HG02981 (cell line): ENCODE results near the gene THBS4.

Source experiments
- ATAC-seq: cut with Tn5 transposase; IDR thresholded peaks from one replicate; pipeline ENCODE4 v1.9.1; 2021; ENCODE audit warnings: mild to moderate bottlenecking, moderate library complexity; ENCODE audit not compliant: unreplicated experiment

The THBS4 gene

GRCh38 chr5:80034962-80035821, at the start of gene THBS4:
Gene THBS4, plus strand, starts transcription at chr5:80035348. Its CDS starts 190 bp downstream, at chr5:80035538.
- ATAC-seq, result no peak

DNA sequence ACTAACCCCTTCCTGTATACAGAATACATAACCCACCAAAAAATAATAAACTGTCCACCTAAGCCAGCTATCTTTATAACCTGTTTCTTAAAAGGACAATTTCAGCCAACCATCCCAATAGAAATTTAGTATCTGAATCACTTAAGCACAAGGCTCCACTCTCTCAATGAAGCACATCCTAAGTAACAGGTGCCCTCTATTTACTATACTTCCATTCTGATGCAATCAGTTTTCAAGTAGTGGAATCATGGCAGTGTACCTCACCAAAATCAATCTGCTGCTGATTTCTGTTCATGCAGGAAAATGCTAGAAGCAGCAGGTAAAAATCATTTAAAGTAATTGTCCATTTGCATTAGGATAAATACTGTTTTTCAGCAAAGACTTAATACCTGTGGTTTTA, 48.9 kb upstream of the THBS4 start:
- no peak for ATAC-seq

GRCh38 chr5:79990205-79990597, 44.9 kb upstream of the THBS4 start:
- ATAC-seq, result peak; percentile 49

- ATAC-seq, result peak; percentile 80
These were observed 44.3 kb upstream of the THBS4 start, which contains the start of gene MTX3 for GRCh38 chr5:79990598-79991507. Gene MTX3, minus strand, starts transcription at chr5:79991262. Its CDS starts 24 bp downstream, at chr5:79991238.

DNA sequence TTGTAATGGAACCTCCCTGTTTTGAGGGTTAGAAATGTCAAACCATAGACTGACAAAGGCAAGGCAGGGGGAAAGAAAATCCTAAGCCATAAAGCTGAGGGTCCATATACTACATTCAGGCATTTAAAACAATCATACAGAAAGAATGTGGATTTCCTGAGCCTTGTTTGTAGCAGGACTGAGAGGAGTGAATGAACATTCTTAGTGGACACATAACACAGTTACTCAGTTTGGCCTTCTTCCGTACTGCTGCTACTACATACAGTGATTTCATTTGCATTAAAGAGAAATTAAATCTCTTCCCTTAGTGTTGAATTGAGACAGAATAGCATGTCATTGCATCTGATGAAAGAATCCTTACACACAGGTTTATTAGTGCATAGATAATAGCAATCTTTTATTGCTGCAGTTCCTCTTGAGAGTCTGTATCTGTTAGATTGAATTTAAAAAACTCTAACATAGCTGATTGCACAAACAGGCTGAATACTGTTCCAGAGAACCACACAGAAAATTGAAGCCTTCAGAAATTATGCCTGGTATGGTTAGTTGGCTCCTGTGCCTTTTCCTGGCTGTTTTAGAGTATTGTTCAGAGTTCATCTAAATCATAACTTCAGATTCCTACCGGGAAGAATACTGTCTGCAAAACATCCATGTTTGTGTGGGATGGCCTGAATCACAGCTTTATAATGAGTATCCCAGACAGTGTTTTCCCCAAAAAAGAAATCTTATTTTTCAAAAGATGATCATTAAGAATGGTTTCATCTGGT, 42.1 kb upstream of the THBS4 start:
- no peak for ATAC-seq

- no peak for ATAC-seq
These were observed 35.4 kb upstream of the THBS4 start for GRCh38 chr5:79999722-80000121.

DNA sequence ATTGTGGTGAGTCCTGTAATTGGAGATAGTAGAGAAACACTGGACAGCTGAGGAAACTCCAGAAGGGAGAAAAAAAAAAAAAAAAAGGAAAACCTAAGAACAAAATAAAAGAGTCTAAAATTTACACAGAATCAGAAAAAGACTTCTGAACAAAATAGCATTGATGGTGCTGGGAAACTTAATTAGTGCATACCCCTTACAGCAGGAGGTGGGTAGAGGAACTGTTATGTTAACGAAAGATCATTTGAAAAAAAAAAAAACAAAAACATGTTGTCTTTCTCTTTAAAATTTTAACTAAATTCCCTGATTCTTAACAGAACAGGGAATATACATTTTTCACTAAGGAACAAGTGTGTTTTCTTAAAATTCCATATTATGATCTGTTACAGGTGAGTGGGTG, 32.5 kb upstream of the THBS4 start:
- ATAC-seq, result no peak

DNA sequence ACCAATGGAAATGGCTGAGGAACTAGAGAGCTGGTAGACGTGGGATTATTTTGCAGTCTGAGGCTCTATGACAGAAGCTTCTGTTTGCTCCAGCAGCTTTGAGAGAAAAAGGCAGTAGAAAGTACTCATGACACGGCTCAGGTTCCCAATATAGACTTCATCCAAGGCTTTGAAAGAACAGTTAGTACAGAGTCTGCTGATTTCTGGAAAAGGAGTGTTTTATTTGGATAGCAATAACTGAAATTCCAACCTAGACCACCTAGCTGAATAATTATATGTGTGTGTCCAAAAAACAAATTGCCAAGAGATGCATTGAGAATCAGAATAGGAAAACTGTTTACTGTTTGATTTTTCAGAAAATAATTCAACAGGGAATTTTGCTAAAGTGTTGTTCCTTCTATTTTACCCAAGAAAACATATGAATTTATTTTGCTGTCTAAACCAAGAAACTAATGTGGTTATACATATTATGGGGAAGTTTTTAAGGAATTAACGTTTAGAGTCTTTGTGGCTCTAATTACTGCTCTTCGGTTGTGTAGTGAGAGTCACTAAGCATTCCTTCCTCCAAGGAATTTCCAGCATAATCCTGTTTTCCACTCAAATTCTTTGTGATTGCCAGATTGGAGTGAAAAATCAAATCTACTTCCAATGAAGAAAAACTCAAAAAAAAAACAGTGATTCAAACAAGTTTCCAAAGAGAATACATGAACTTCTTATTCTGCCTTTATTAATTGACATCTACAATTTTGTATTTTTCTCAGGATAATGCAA, 26.0 kb upstream of the THBS4 start:
- ATAC-seq, result no peak

DNA sequence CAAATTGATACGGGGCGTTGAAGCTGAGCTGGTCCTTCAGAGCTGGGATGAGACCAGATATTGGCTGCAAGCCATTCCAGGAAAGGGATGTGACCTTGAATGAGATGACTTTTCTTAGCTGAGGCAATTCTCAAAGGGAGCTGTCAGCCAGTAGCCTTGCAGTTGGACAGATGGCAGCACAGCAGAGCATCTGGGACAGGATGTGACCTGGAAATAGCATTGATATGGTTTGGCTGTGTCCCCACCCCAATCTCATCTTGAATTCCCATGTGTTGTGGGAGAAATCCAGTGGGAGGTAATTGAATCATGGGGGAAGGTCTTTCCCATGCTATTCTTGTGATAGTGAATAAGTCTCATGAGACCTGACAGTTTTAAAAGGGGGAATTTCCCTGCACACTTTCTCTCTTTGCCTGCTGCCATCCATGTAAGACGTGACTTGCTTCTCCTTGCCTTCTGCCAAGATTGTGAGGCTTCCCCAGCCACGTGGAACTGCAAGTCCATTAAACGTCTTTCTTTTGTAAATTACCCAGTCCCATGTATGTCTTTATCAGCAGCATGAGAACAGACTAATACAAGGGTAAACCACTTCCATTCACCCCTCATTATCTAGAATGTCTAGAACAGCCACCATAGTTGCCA, 24.3 kb upstream of the THBS4 start:
- no peak for ATAC-seq

DNA sequence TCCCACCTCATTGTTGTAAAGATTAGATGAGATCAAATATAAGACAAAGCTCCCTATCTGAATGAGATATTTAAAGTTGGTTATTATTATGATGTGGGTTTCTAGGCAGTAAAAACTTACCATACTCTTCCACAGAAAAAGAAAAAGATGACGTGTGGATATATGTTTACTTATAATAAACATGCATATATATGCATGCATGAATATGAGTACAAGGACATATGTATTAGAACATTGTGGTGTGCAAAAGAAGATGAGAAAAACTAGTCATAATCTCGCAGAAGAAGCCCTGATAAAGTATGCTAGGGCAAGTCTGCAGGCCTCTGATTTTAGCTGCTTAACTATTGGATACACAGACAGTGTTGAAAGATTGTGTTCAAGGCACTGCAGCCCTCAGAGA, 10.1 kb upstream of the THBS4 start:
- ATAC-seq, result no peak

DNA sequence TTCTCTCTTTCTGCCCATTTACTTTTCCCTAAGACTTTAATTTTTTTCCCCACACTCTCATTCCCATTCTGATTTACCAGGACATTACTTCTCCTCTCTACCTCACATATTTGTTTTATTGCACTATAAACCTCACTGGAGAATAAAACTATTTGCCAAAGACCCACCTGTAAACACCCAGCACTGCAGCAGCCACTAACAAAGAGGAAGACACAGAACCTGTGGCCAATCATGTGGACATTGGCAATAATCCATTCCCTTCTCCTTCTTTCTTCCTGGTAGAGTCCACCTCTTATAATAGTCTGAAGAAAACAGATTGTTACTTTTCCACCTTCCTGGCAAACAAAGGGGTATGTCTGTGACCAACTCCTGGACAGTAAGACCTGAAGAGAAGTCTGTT, 8.3 kb upstream of the THBS4 start:
- ATAC-seq, result no peak

DNA sequence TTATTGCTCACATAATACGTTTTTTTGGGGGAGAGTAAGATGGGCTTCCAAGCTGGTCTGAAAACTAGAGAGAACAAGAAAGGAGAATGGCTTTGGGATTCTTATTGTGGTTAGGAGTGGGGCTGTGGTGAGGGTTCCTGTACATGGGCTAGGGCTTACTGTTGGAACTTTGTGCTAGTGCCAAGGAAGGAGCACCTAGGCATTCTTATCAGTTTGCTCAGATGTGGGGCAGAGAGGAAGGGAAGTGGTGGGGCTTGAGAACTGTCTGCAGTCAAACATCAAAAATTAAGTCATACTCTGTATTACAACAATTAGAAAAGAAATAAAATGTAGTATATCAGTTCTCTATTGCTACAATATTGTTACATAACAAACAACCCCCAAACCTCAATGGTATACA, 4.0 kb upstream of the THBS4 start:
- ATAC-seq, result no peak

GRCh38 chr5:80033513-80033912, 1.6 kb upstream of the THBS4 start:
- no peak for ATAC-seq

DNA sequence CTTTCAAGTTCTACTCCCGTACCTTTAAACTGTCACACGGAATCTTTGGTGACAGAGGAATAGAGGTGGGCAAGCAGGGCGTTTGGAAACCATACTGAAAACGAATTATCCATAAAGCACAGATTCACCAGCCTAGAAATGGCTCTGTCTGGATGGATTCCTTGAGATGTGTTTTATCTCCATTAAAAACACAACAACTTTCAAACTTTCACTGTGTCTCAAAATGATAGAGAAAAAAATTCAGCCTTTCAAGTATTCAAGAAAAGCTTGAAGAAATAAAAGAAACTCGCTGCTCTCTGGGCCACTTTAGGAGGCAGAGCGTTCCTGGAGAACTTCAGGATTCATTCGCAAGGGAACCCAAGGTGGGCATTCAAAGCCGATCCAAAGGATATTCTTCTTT, 589 bp upstream of the THBS4 start:
- no peak for ATAC-seq

- ATAC-seq, result no peak
These were observed 691 bp downstream of the THBS4 start for GRCh38 chr5:80035839-80036238.

DNA sequence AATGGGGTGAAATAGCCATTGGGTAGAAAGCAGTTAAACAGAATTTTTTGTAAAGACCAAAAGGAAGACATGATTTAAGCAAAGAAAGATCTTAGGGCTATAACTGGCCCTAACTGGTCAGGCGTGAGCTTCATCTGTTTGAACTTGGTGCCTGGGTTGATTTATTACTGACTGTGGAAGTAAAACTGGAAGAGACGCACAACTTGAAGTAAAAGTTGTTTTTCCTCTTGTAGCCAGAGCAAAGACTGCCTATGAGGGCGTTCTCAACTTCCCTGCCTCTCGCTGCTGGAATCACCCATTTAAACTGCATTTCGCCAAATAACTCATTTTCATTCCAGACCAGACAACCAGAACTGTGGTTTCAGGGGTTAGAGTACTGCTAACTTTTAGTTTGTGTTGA, 1.5 kb downstream of the THBS4 start:
- no peak for ATAC-seq

- no peak for ATAC-seq
These were observed 2.2 kb downstream of the THBS4 start for GRCh38 chr5:80037366-80037765.

DNA sequence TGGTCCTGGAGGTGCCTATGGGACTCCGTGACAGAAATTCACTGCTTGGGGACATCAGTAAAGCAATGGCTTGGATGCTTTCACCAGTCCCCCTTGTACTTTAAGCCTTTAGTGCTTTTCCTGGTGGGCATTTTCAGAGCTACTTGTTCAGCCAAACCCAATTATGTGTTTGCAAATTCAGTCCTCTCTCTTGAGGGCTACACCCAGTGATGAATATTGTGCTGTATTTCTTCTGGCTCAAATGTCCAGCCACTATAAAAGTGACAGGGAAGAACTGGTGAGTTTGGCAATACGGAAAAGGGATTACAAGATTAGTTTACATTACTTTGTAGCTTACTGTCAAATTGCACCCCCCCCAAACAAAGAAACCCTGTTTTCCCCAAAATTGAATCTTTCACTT, 4.5 kb downstream of the THBS4 start:
- no peak for ATAC-seq

GRCh38 chr5:80041527-80041926, 6.4 kb downstream of the THBS4 start:
- no peak for ATAC-seq

DNA sequence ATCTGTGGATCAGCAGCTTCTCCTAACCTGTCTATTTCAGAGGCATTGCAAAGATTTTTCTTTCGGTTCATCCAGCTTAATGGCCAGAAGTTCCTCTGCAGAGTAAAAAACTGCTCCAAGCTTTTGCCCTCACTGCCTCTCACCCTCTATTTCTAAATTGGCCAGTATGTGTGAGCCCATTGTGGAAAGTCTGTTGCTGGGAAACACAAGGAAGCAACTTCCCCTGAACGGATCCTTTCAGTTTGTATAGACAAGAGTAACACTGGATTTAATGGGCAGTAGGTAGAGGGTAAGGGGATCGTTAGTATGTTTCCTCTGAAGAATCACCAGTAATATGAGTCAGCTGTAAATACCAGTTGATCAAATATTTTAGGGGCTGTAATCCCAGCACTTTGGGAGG, 7.2 kb downstream of the THBS4 start:
- no peak for ATAC-seq
